Activated CD4-positive, alpha-beta T cell treated with anti-CD3 and anti-CD28 coated beads, Interleukin-2, amount 10 ng/mL, durations not matched to agents 7 days and 5 days (primary cell): ENCODE data around the gene ASTN2. TPM values are rescaled to one million over a fixed set of nuclear protein-coding genes. Genes with fewer than 3 reads are reported as not detected.
"Not testable (repeated sequence)": the region's sequence is repeated elsewhere in the genome, so short reads cannot be mapped to it uniquely, and the experiment has no call there.

Source experiments
- CTCF ChIA-PET: fragments of 350-600 bp; sonication (Branson Sonifier 250); formaldehyde crosslinking; loops from one replicate; lab custom pipeline; 2021; ENCODE audit warnings: antibody characterized with exemption; lab: Charles Lee
- POLR2A ChIA-PET: fragments of 350-600 bp; sonication (Branson Sonifier 250); formaldehyde crosslinking; loops from one replicate; lab custom pipeline; 2021; ENCODE audit warnings: antibody characterized with exemption; lab: Charles Lee
- DNase-seq: peaks from one replicate; pipeline ENCODE4 v3.0.0-alpha.2; 2020
- H3K27ac Mint-ChIP-seq: one replicate; pipeline ENCODE4 v1.8.0; 2021; ENCODE audit warnings: mild to moderate bottlenecking, moderate library complexity, mixed read lengths
- H3K27me3 Mint-ChIP-seq: one replicate; pipeline ENCODE4 v1.8.0; 2021; ENCODE audit warnings: mixed read lengths
- H3K36me3 Mint-ChIP-seq: one replicate; pipeline ENCODE4 v1.8.0; 2021; ENCODE audit warnings: low read depth, mixed read lengths
- H3K4me1 Mint-ChIP-seq: one replicate; pipeline ENCODE4 v1.8.0; 2021; ENCODE audit warnings: mixed read lengths
- H3K4me3 Mint-ChIP-seq: one replicate; pipeline ENCODE4 v1.8.0; 2021; ENCODE audit warnings: mild to moderate bottlenecking, moderate library complexity, mixed read lengths
- H3K9me3 Mint-ChIP-seq: one replicate; pipeline ENCODE4 v1.8.0; 2021; ENCODE audit warnings: mixed read lengths
- total RNA-seq, 2 experiments: library from RNA; stranded (reverse); gene quantifications; one replicate each; pipeline ENCODE4 v1.2.3, GENCODE V29; 2021

Gene ASTN2
- total RNA-seq, 2 experiments from 2014 or later: 3.2 to 4.1 TPM

GRCh38 chr9:116466271-116467235, 948.3 kb downstream of the ASTN2 start:
- Mint-ChIP-seq H3K27me3 (no peaks in the 10 kb centered on the region), H3K4me1 (peaks cover 6% of the 10 kb centered on the region), H3K9me3 (no peaks in the 10 kb centered on the region), H3K36me3 (no peaks in the 10 kb centered on the region), H3K4me3 (no peak overlapping the region), H3K27ac (no peak overlapping the region)
- POLR2A ChIA-PET: no interaction called here
- DNase-seq: no peak
- CTCF ChIA-PET: interaction anchor here (0.8 kb wide), 1 partner anchor 14 kb away, joined by 3 read pairs; no protein-coding TSS in a partner anchor

- DNase-seq: no peak
- H3K27ac Mint-ChIP-seq: no peak overlapping the region
- no peaks in the 10 kb centered on the region for H3K27me3 Mint-ChIP-seq
- ChIA-PET CTCF (interaction anchor here (0.8 kb wide), 1 partner anchor 15 kb away, joined by 3 read pairs; no protein-coding TSS in a partner anchor), POLR2A (no interaction called here)
- no peaks in the 10 kb centered on the region for H3K36me3 Mint-ChIP-seq
- H3K4me1 Mint-ChIP-seq: peaks cover 6% of the 10 kb centered on the region
- H3K4me3 Mint-ChIP-seq: no peak overlapping the region
- no peaks in the 10 kb centered on the region for H3K9me3 Mint-ChIP-seq
These were observed 949.1 kb downstream of the ASTN2 start for GRCh38 chr9:116465576-116466270.

- H3K9me3 Mint-ChIP-seq: no peaks in the 10 kb centered on the region
These were observed 949.8 kb downstream of the ASTN2 start for GRCh38 chr9:116464987-116465571.

GRCh38 chr9:116464423-116464822, 950.4 kb downstream of the ASTN2 start:
- Mint-ChIP-seq H3K27me3 (no peaks in the 10 kb centered on the region), H3K36me3 (no peaks in the 10 kb centered on the region), H3K4me3 (no peak overlapping the region), H3K27ac (no peak overlapping the region), H3K4me1 (peaks cover 6% of the 10 kb centered on the region), H3K9me3 (no peaks in the 10 kb centered on the region)
- ChIA-PET POLR2A (no interaction called here), CTCF (no interaction called here)
- DNase-seq: no peak

More at GRCh38 chr9:116464987-116465571, 949.8 kb downstream of the ASTN2 start:
- CTCF ChIA-PET: no interaction called here
- Mint-ChIP-seq H3K4me3 (no peak overlapping the region), H3K27ac (no peak overlapping the region), H3K4me1 (peaks cover 6% of the 10 kb centered on the region), H3K36me3 (no peaks in the 10 kb centered on the region), H3K27me3 (no peaks in the 10 kb centered on the region)
- DNase-seq: no peak
- POLR2A ChIA-PET: no interaction called here

DNA sequence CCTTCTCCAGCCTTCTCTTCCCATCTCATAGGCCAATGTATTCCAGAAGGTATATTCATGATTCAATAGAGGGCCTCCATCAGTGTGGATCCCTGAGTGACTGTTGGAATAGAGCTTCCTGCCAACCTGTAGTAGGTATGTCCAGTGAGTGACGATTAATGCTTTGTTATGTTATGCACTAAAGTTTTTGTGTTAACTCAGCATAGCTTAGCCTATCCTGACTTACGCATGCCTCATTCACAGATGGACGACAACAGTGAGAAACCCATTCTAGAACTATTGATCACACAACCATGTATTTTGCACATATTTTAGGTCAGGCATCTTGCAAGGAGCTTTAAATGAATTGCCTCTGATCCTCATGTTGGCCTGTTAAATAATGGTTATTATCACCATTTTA, 953.2 kb downstream of the ASTN2 start:
- H3K4me3 Mint-ChIP-seq: no peak overlapping the region
- CTCF ChIA-PET: no interaction called here

GRCh38 chr9:116460026-116460425, 954.8 kb downstream of the ASTN2 start:
- H3K4me1 Mint-ChIP-seq: no peaks in the 10 kb centered on the region
- CTCF ChIA-PET: interaction anchor here (0.8 kb wide), 1 partner anchor 844 kb away, joined by 3 read pairs; no protein-coding TSS in a partner anchor
- POLR2A ChIA-PET: no interaction called here
- no peak overlapping the region for H3K4me3 Mint-ChIP-seq
- H3K27ac Mint-ChIP-seq: no peak overlapping the region
- no peaks in the 10 kb centered on the region for H3K27me3 Mint-ChIP-seq
- no peaks in the 10 kb centered on the region for H3K36me3 Mint-ChIP-seq
- peaks cover 4% of the 10 kb centered on the region for H3K9me3 Mint-ChIP-seq
- no peak for DNase-seq

More for the DNA sequence above, 953.2 kb downstream of the ASTN2 start:
- Mint-ChIP-seq H3K27ac (no peak overlapping the region), H3K4me1 (no peaks in the 10 kb centered on the region), H3K36me3 (no peaks in the 10 kb centered on the region), H3K27me3 (no peaks in the 10 kb centered on the region), H3K9me3 (peaks cover 2% of the 10 kb centered on the region)
- DNase-seq: no peak
- POLR2A ChIA-PET: no interaction called here

- ChIA-PET POLR2A (no interaction called here), CTCF (interaction anchor here (0.8 kb wide), 1 partner anchor 844 kb away, joined by 3 read pairs; no protein-coding TSS in a partner anchor)
- DNase-seq: no peak
- Mint-ChIP-seq H3K36me3 (no peaks in the 10 kb centered on the region), H3K27me3 (no peaks in the 10 kb centered on the region), H3K9me3 (peaks cover 4% of the 10 kb centered on the region), H3K27ac (no peak overlapping the region), H3K4me1 (no peaks in the 10 kb centered on the region), H3K4me3 (no peak overlapping the region)
These were observed 955.3 kb downstream of the ASTN2 start for GRCh38 chr9:116459576-116459975.

- no peaks in the 10 kb centered on the region for H3K27me3 Mint-ChIP-seq
- no peaks in the 10 kb centered on the region for H3K4me1 Mint-ChIP-seq
- DNase-seq: no peak
- peaks cover 4% of the 10 kb centered on the region for H3K9me3 Mint-ChIP-seq
- H3K36me3 Mint-ChIP-seq: no peaks in the 10 kb centered on the region
- ChIA-PET CTCF (no interaction called here), POLR2A (no interaction called here)
- H3K4me3 Mint-ChIP-seq: no peak overlapping the region
- no peak overlapping the region for H3K27ac Mint-ChIP-seq
These were observed 958.3 kb downstream of the ASTN2 start for GRCh38 chr9:116456490-116457088.

- H3K27ac Mint-ChIP-seq, H3K9me3 Mint-ChIP-seq, CTCF ChIA-PET, POLR2A ChIA-PET, H3K4me1 Mint-ChIP-seq, H3K4me3 Mint-ChIP-seq, DNase-seq, H3K27me3 Mint-ChIP-seq, H3K36me3 Mint-ChIP-seq: not testable (repeated sequence)
These were observed 960.3 kb downstream of the ASTN2 start for GRCh38 chr9:116454539-116454938.

GRCh38 chr9:116453785-116454184, 961.1 kb downstream of the ASTN2 start:
- Mint-ChIP-seq H3K36me3 (no peaks in the 10 kb centered on the region), H3K4me3 (no peak overlapping the region), H3K27ac (no peak overlapping the region), H3K4me1 (no peaks in the 10 kb centered on the region), H3K9me3 (peaks cover 4% of the 10 kb centered on the region), H3K27me3 (no peaks in the 10 kb centered on the region)
- ChIA-PET CTCF (no interaction called here), POLR2A (no interaction called here)
- no peak for DNase-seq

DNA sequence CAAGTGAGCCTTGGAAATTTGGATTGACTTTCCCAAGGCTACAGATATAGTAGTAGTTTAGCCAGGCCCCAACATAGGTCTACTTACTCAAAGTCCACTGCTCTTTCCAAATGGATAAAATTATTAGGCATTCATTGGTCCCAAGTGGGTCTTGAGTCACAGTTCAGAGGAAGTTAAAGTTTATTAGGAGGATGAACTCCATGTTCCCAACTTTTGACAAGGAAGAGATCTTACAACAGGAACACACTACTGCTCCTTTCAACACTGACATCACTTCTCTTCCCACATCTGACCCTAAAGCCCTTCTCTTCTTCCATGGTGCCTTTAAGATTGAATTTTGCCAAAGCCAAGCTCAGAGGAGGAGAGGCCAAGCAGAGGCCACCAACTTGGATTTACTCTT, 962.2 kb downstream of the ASTN2 start:
- POLR2A ChIA-PET: no interaction called here
- H3K9me3 Mint-ChIP-seq: peaks cover 4% of the 10 kb centered on the region
- H3K4me3 Mint-ChIP-seq: no peak overlapping the region
- H3K36me3 Mint-ChIP-seq: no peaks in the 10 kb centered on the region
- H3K27ac Mint-ChIP-seq: no peak overlapping the region
- H3K4me1 Mint-ChIP-seq: no peaks in the 10 kb centered on the region
- no peaks in the 10 kb centered on the region for H3K27me3 Mint-ChIP-seq
- no peak for DNase-seq
- CTCF ChIA-PET: no interaction called here

- ChIA-PET CTCF (interaction anchor here (0.7 kb wide), 1 partner anchor 100 kb away, joined by 3 read pairs; no protein-coding TSS in a partner anchor), POLR2A (no interaction called here)
- Mint-ChIP-seq H3K36me3 (no peaks in the 10 kb centered on the region), H3K27ac (no peak overlapping the region), H3K4me1 (no peaks in the 10 kb centered on the region), H3K4me3 (no peak overlapping the region), H3K9me3 (peaks cover 4% of the 10 kb centered on the region), H3K27me3 (no peaks in the 10 kb centered on the region)
- no peak for DNase-seq
These were observed 962.6 kb downstream of the ASTN2 start for GRCh38 chr9:116452227-116452626.
